Measurements from ENCODE around the gene TREML1.
A peak's percentile ranks its signal among the peaks of the same experiment; 100 is the strongest.
"Not testable (repeated sequence)": the region's sequence is repeated elsewhere in the genome, so short reads cannot be mapped to it uniquely, and the experiment has no call there.

The TREML1 gene

DNA sequence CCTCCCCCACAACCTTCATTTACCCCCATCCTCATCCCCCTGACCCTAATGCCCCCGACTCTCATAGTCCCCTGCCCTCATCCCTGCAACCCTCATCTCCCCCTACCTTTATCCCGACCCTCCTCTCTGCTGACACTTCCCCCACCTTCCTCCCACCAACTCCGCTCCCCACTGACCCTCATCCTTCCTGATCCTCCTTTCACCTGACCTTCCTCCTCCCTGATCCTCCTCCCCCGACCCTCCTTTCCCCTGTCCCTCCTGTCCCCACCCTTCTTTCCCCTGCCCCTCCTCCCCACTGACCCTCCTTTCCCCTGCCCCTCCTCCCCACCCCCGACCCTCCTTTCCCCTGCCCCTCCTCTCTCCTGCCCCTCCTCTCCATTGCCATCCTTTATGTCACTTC is 39.7 kb upstream of the TREML1 start:
- Histone ChIP-seq H3K36me3 (peaks cover 0 to 91% (median 56%) of the 10 kb centered on the region in 11 experiments; a peak in 15 of 22 replicates), H4K20me1 (no peaks in the 10 kb centered on the region), H3K9me3 (replicated peaks in 1 of 11) (peaks cover 19 to 39% (median 22%) of the 10 kb centered on the region in 11 experiments), H3K27ac (no peak overlapping the region), H3K4me1 (peaks cover 1 to 66% (median 11%) of the 10 kb centered on the region in 10 experiments; a peak in 18 of 20 replicates), H3K4me2 (no peak overlapping the region), H3K9ac (no peak overlapping the region), H3K27me3 (no peaks in the 10 kb centered on the region), H3K4me3 (no peak overlapping the region)
- TF ChIP-seq Cebpa-rat (IDR thresholded peaks at IDR 0.05): no peak

DNA sequence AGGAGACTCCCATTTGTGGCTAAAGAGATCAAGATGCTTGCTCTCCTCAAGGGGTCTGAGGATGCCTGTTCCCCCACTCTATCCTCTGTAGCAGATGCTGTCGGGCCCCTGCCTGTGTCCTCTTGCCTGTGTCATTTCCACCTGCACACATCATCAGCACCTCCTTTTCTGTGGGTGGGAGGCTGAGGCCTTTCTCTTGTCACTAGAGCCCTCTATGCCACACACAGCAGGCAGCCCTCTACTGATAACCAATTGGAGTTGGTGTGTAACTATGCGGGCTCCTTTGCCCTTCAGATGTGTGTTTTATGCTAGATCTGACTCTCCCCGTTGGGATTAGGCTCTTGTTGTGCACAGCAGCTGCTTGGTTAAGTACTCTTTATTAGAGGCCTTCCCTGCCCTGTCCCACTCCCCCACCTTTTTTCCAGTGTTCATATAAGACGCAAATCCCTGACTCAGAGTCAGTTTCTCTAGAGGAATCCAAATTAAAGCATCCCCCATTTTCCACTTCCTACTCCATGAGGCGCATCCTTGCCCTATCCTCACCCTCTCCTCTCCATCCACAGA is 39.1 kb upstream of the TREML1 start:
- TF ChIP-seq Cebpa-rat (IDR thresholded peaks at IDR 0.05): no peak
- H3K4me1 ChIP-seq: peaks cover 0 to 66% (median 7%) of the 10 kb centered on the region in 10 experiments; a peak in 14 of 20 replicates
- no peak overlapping the region for H3K9ac ChIP-seq
- no peak overlapping the region for H3K4me3 ChIP-seq
- peaks cover 19 to 39% (median 22%) of the 10 kb centered on the region in 11 experiments for H3K9me3 ChIP-seq (replicated peaks in 1 of 11)
- no peak overlapping the region for H3K4me2 ChIP-seq
- peaks cover 0 to 88% (median 56%) of the 10 kb centered on the region in 11 experiments; a peak in 15 of 22 replicates for H3K36me3 ChIP-seq
- no peaks in the 10 kb centered on the region for H3K27me3 ChIP-seq
- H3K27ac ChIP-seq: peak overlapping the region in 1 of 11 experiments; percentile 7; a peak in 1 of 22 replicates
- no peaks in the 10 kb centered on the region for H4K20me1 ChIP-seq

DNA sequence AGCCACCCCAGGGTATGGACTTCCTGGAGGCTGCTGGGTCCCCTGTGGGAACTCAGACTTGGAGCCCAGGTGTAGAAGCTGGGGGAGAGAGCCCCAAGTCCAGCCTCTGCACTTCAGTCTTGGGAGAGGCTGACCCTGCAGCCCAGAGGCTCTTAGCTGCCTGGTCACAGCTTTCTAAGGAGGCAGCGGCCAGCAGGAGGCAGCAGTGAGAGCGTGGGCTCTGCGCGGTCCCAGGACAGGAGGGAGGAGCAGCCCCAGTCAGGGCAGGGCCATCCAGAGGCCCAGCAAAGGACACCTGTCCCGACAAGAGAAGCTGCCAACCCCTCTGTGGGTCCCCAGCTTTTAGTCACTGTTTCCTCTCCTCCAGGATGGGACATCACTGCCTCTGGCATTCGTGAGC is 37.4 kb upstream of the TREML1 start:
- H3K36me3 ChIP-seq: peaks cover 0 to 71% (median 43%) of the 10 kb centered on the region in 11 experiments; a peak in 15 of 22 replicates
- no peak overlapping the region for H3K9ac ChIP-seq
- H3K27me3 ChIP-seq: no peaks in the 10 kb centered on the region
- H3K9me3 ChIP-seq (replicated peaks in 1 of 11): peaks cover 19 to 35% (median 22%) of the 10 kb centered on the region in 11 experiments
- no peak for TF ChIP-seq Cebpa-rat (IDR thresholded peaks at IDR 0.05)
- peaks cover 0 to 66% (median 18%) of the 10 kb centered on the region in 10 experiments; a peak in 17 of 20 replicates for H3K4me1 ChIP-seq
- H3K27ac ChIP-seq: peak overlapping the region in 6 of 11 experiments; percentile 7 to 46 (median 32); a peak in 7 of 22 replicates
- H3K4me2 ChIP-seq: peak overlapping the region in 2 of 11 experiments; percentile 1 to 17; a peak in 1 of 22 replicates
- H4K20me1 ChIP-seq: no peaks in the 10 kb centered on the region
- no peak overlapping the region; a peak in 1 of 20 replicates for H3K4me3 ChIP-seq

DNA sequence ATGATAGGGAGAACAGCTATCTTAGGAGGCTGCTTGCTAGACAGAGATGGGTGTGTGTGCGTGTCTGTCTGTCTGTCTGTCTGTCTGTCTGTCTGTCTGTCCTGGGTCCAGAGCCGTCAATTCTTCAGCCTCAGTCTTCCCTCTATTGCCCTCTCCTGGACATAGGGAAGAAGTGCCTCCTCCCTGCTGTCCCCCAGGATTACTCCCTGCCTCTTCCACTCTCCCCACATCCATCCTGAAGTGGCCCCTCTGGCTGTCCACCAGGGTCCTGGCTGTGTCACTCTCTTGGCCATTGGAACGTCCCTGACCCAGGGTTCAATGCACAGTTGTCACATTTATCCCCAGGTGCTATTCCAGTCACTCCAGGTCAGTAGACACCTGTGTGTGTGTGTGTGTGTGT is 36.6 kb upstream of the TREML1 start:
- Histone ChIP-seq H3K27me3 (no peaks in the 10 kb centered on the region), H3K4me3 (no peak overlapping the region), H3K9me3 (replicated peaks in 1 of 11) (peaks cover 19 to 35% (median 22%) of the 10 kb centered on the region in 11 experiments), H3K4me2 (no peak overlapping the region), H3K27ac (peak overlapping the region in 2 of 11 experiments; percentile 21 to 22; a peak in 1 of 22 replicates), H3K4me1 (peaks cover 0 to 68% (median 26%) of the 10 kb centered on the region in 10 experiments; a peak in 17 of 20 replicates), H3K36me3 (peaks cover 0 to 64% (median 37%) of the 10 kb centered on the region in 11 experiments; a peak in 15 of 22 replicates), H4K20me1 (no peaks in the 10 kb centered on the region), H3K9ac (no peak overlapping the region)
- no peak for TF ChIP-seq Cebpa-rat (IDR thresholded peaks at IDR 0.05)

DNA sequence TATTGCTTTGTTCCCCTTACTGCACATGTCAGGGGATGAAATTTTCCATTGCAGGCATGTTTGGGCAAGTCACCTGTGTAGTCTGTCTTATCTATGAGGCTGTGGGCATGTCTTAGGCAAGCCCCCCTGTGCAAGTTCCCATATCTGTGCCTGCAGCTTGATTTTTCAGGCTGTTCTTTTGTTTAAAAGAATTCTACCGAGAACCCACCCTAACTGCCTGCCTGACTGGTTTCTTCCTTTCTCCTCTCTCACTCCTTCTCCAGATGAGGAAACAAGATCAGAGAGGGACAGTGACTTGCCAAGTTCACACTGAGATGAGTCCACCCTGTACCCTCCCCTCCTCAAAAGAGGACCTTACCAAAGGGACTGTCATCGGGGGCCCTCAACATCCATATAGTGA is 35.8 kb upstream of the TREML1 start:
- H3K27me3 ChIP-seq: no peaks in the 10 kb centered on the region
- no peak for TF ChIP-seq Cebpa-rat (IDR thresholded peaks at IDR 0.05)
- no peak overlapping the region for H3K4me3 ChIP-seq
- H3K9ac ChIP-seq: no peak overlapping the region
- peaks cover 19 to 35% (median 22%) of the 10 kb centered on the region in 11 experiments for H3K9me3 ChIP-seq (replicated peaks in 1 of 11)
- peaks cover 0 to 68% (median 34%) of the 10 kb centered on the region in 10 experiments; a peak in 17 of 20 replicates for H3K4me1 ChIP-seq
- H3K36me3 ChIP-seq: peaks cover 0 to 55% (median 32%) of the 10 kb centered on the region in 11 experiments; a peak in 15 of 22 replicates
- H3K27ac ChIP-seq: peak overlapping the region in 2 of 11 experiments; percentile 12 to 22; a peak in 3 of 22 replicates
- H4K20me1 ChIP-seq: no peaks in the 10 kb centered on the region
- no peak overlapping the region for H3K4me2 ChIP-seq

DNA sequence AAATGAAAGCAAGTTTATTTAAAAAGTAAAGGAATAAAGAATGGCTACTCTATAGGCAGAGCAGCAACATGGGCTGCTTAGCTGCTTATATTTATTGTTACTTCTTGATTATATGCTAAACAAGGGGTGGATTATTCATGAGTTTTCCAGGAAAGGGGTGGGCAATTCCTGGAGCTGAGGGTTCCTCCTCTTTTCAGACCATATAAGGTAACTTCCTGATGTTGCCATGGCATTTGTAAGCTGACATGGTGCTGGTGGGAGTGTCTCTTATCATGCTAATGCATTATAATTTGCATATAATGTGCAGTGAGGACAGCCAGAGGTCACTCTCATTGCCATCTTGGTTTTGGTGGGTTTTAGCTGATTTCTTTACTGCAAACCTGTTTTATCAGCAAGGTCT is 34.9 kb upstream of the TREML1 start:
- Histone ChIP-seq H3K36me3 (peaks cover 0 to 47% (median 25%) of the 10 kb centered on the region in 11 experiments; a peak in 15 of 22 replicates), H3K4me2 (peak overlapping the region in 3 of 11 experiments; percentile 91 to 96 (median 95); a peak in 3 of 22 replicates), H3K4me1 (peaks cover 0 to 70% (median 43%) of the 10 kb centered on the region in 10 experiments; a peak in 17 of 20 replicates), H3K9me3 (replicated peaks in 1 of 11) (peaks cover 19 to 35% (median 22%) of the 10 kb centered on the region in 11 experiments)
- not testable (repeated sequence) for H3K4me3 ChIP-seq, H3K9ac ChIP-seq, H3K27ac ChIP-seq, H4K20me1 ChIP-seq, H3K27me3 ChIP-seq

DNA sequence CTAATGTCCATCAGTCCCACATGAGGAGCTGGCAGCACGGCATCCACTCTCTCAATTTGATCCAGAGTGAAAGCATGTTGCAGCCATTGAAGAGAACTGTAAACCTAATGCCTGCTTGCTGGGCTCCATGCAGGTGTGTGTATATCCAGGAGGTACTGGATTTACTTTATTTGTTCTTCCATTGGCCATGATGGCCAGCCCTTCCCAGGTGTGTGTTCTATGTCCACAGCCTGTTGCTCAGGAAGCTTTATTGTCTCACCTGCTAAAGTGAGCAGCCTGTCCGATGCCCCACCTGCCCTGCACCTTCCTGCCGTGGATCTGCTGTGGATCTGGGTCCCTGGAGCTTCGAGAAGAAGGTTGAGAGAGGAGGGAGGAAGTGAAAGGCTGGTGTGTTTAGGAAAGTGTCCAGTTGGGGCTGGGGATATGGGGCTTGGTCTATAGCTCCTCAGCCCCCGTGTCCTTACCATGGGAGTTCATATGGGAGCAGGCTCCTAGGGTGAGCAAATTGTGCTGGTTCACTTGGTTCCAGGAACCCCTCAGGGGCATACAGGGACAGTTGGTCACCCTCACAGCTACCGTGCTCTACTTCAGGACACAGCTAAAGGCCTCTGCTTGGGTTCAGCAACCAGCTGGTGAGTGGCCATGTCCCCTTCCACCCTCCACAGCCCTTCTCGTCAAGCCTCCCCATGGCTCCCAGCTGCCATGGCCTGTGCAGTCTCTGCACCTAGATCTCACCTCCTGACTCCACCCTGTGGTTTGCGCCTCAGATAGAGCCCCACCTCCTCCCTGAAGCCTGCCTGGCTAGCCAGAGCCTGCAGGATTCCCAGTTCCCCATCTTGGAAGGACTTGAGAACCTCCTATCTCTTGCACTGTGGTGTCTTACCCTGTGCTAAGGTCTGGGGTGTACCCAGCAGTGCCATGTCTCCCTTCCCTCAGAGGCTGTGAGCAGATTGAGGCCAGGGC is 34.1 kb upstream of the TREML1 start:
- Histone ChIP-seq H3K27me3 (no peaks in the 10 kb centered on the region), H3K36me3 (peaks cover 0 to 42% (median 25%) of the 10 kb centered on the region in 11 experiments; a peak in 15 of 22 replicates), H3K4me1 (peaks cover under 1 to 78% (median 51%) of the 10 kb centered on the region in 10 experiments; a peak in 18 of 20 replicates), H3K4me3 (no peak overlapping the region), H3K9ac (peak overlapping the region in 1 of 11 experiments; percentile 8; a peak in 1 of 22 replicates), H3K27ac (peak overlapping the region in 8 of 11 experiments; percentile 49 to 97 (median 89); a peak in 12 of 22 replicates), H3K9me3 (replicated peaks in 1 of 11) (peaks cover 19 to 35% (median 22%) of the 10 kb centered on the region in 11 experiments), H3K4me2 (peak overlapping the region in 6 of 11 experiments; percentile 73 to 96 (median 93); a peak in 11 of 22 replicates), H4K20me1 (no peaks in the 10 kb centered on the region)
- TF ChIP-seq Cebpa-rat (IDR thresholded peaks at IDR 0.05): no peak

DNA sequence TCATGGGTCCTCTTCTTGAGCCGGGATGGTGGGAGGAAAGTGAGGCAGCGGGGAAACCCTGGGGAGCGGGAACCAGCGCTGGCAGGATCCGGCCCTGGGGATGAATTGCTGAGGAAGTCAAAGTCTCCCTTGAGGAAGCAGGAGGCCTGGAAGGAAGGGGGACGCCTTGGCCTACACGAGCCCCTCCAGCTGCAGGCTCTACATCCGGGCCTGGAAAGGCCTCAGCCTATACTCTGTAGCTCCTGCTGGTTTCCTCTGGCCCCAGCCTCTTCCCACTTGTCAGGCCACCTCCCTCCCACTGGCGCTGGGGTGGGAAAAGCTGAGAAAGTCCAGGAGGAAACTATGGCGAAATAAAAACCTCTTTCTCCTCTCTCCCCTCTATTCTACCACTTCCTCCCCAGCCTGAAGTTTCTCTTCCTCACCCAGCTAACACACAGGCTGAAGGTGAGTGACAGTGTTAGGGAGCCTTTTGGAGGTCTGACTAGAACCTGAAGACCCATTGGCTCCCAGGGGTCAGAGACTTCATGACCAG is 31.9 kb upstream of the TREML1 start:
- Histone ChIP-seq H4K20me1 (no peaks in the 10 kb centered on the region), H3K27ac (peak overlapping the region in 10 of 11 experiments; percentile 32 to 97 (median 83); a peak in 19 of 22 replicates), H3K4me3 (peak overlapping the region in 6 of 10 experiments; percentile 30 to 65 (median 46); a peak in 12 of 20 replicates), H3K9ac (peak overlapping the region in 9 of 11 experiments; percentile 11 to 77 (median 69); a peak in 16 of 22 replicates), H3K4me2 (peak overlapping the region in 10 of 11 experiments; percentile 22 to 96 (median 88); a peak in 20 of 22 replicates), H3K4me1 (peaks cover 11 to 81% (median 69%) of the 10 kb centered on the region in 10 experiments; a peak in 18 of 20 replicates), H3K27me3 (no peaks in the 10 kb centered on the region), H3K9me3 (replicated peaks in 1 of 11) (peaks cover 19 to 30% (median 22%) of the 10 kb centered on the region in 11 experiments), H3K36me3 (peaks cover 0 to 35% (median 17%) of the 10 kb centered on the region in 11 experiments; a peak in 13 of 22 replicates)
- peak in 2 of 11 experiments; percentile 23 to 30; a peak in 1 of 22 replicates for TF ChIP-seq Cebpa-rat (IDR thresholded peaks at IDR 0.05)
